Thyroid gland (tissue), 4 donors: ENCODE measurements around the gene MON2. TPM values are rescaled to one million over a fixed set of nuclear protein-coding genes. Genes with fewer than 3 reads are reported as not detected.

Experiments used
- DNase-seq, 2 donors: peaks; one replicate each; pipeline ENCODE4 v3.0.0-alpha.2; 2019
- H3K27ac ChIP-seq, 3 donors: fragments of 200-600 bp; sonication (generic); 1 replicate in 2 of 3; 2 replicates in 1 of 3; pipeline ENCODE4 v1.5.1; 2016 to 2019; ENCODE audit warnings: mild to moderate bottlenecking in 1 of 3, moderate library complexity in 1 of 3
- H3K27me3 ChIP-seq: fragments of 200-600 bp; sonication (generic); one replicate; pipeline ENCODE4 v1.5.1; 2019
- H3K36me3 ChIP-seq, 2 donors: fragments of 200-600 bp; sonication (generic); one replicate each; pipeline ENCODE4 v1.5.1; 2016 to 2019
- H3K4me1 ChIP-seq, 2 donors: fragments of 200-600 bp; sonication (generic); one replicate each; pipeline ENCODE4 v1.5.1; 2017 to 2019
- H3K4me3 ChIP-seq, 3 donors: fragments of 200-600 bp; sonication (generic); replicated peaks in 1 of 3; 1 replicate in 2 of 3; 2 replicates in 1 of 3; pipeline ENCODE4 v1.5.1; 2016; ENCODE audit warnings: mild to moderate bottlenecking in 1 of 3
- H3K9me3 ChIP-seq: fragments of 200-600 bp; sonication (generic); one replicate; pipeline ENCODE4 v1.5.1; 2017
- CTCF ChIP-seq, 6 experiments: fragments of 200-600 bp in 3 of 6; fragments of 450-650 bp in 3 of 6; sonication (generic) in 3 of 6; IDR thresholded peaks; one replicate each; pipeline ENCODE4 v1.5.1; 2016 to 2019; ENCODE audit warnings: antibody characterized with exemption in 6 of 6, mild to moderate bottlenecking in 2 of 6, inconsistent platforms in 1 of 6, moderate library complexity in 1 of 6
- POLR2A ChIP-seq, 2 donors: fragments of 450-650 bp; IDR thresholded peaks; one replicate each; pipeline ENCODE4 v1.6.1; 2017; ENCODE audit warnings: antibody characterized with exemption in 2 of 2, mild to moderate bottlenecking in 2 of 2, moderate library complexity in 1 of 2
- whole genome bisulfite sequencing, 2 donors: methylation state at CpG; one replicate each; pipeline ENCODE4 v1.1.5; 2017; 5-methylcytosine and 5-hydroxymethylcytosine counted together
- intact Hi-C: fragments of 100-400 bp; cut with DNase I; formaldehyde crosslinking; loops from one replicate; pipeline ENCODE4 v1.15.1; 2023
- total RNA-seq, 4 donors: library from RNA; depleted of rRNA; stranded (reverse); fragments of >200 nt; gene quantifications; one replicate each; pipeline ENCODE4 v1.2.3, GENCODE V29; 2016

The MON2 gene
- total RNA-seq, 4 donors from 2014 or later: 109 to 189 (median 126) TPM

- no peak for DNase-seq
- no peak for TF ChIP-seq POLR2A (IDR thresholded peaks at IDR 0.05)
- TF ChIP-seq CTCF (IDR thresholded peaks at IDR 0.05): no peak
- Histone ChIP-seq H3K4me1 (peaks cover 18 to 29% of the 10 kb centered on the region in 2 donors), H3K36me3 (no peaks in the 10 kb centered on the region), H3K27ac (no peak overlapping the region), H3K9me3 (no peaks in the 10 kb centered on the region), H3K4me3 (no peak overlapping the region), H3K27me3 (no peaks in the 10 kb centered on the region)
- 70 to 71% methylated on average over 3 of the region's 3 CpGs for WGBS, 2 donors
- intact Hi-C loops: no loop called here
Measured at GRCh38 chr12:62472472-62472871, 5.8 kb downstream of the MON2 start.

GRCh38 chr12:62481843-62482540 lies 15.4 kb downstream of the MON2 start:
- no peaks in the 10 kb centered on the region for H3K27me3 ChIP-seq
- H3K4me1 ChIP-seq: peaks cover 0 to 3% of the 10 kb centered on the region in 2 donors
- 30 to 35% methylated on average over 4 of the region's 4 CpGs for WGBS, 2 donors
- H3K4me3 ChIP-seq: no peak overlapping the region
- peak; percentile 79 to 88 for DNase-seq
- no peaks in the 10 kb centered on the region for H3K9me3 ChIP-seq
- peak overlapping the region; percentile 39 to 68 (median 66) for H3K27ac ChIP-seq
- no peaks in the 10 kb centered on the region for H3K36me3 ChIP-seq
- intact Hi-C loops: no loop called here
- peak in 1 of 6 experiments; percentile 17 for TF ChIP-seq CTCF (IDR thresholded peaks at IDR 0.05)
- peak in 1 of 2 donors; percentile 28 for TF ChIP-seq POLR2A (IDR thresholded peaks at IDR 0.05)

- Histone ChIP-seq H3K36me3 (no peaks in the 10 kb centered on the region), H3K27ac (peak overlapping the region; percentile 36 to 68 (median 66)), H3K4me1 (peaks cover 0 to 3% of the 10 kb centered on the region in 2 donors), H3K27me3 (no peaks in the 10 kb centered on the region), H3K9me3 (no peaks in the 10 kb centered on the region), H3K4me3 (no peak overlapping the region)
- intact Hi-C loops: no loop called here
- 81 to 99% methylated on average over 3 of the region's 3 CpGs for WGBS, 2 donors
- DNase-seq: no peak
- TF ChIP-seq CTCF (IDR thresholded peaks at IDR 0.05) (no peak), POLR2A (IDR thresholded peaks at IDR 0.05) (no peak)
Measured at GRCh38 chr12:62482769-62483168, 16.1 kb downstream of the MON2 start.

GRCh38 chr12:62484233-62484632 lies 17.6 kb downstream of the MON2 start:
- no peak for DNase-seq
- no peaks in the 10 kb centered on the region for H3K9me3 ChIP-seq
- H3K36me3 ChIP-seq: no peaks in the 10 kb centered on the region
- 88 to 90% methylated on average over 2 of the region's 2 CpGs for WGBS, 2 donors
- peak overlapping the region in 2 of 3 donors; percentile 1 to 66 for H3K27ac ChIP-seq
- H3K4me1 ChIP-seq: peaks cover 0 to 3% of the 10 kb centered on the region in 2 donors
- no peaks in the 10 kb centered on the region for H3K27me3 ChIP-seq
- intact Hi-C loops: no loop called here
- TF ChIP-seq CTCF (IDR thresholded peaks at IDR 0.05): no peak
- no peak for TF ChIP-seq POLR2A (IDR thresholded peaks at IDR 0.05)
- no peak overlapping the region for H3K4me3 ChIP-seq

- DNase-seq: no peak
- H3K4me3 ChIP-seq: no peak overlapping the region
- H3K36me3 ChIP-seq: peaks cover 0 to 4% of the 10 kb centered on the region in 2 donors
- intact Hi-C loops: no loop called here
- 90 to 94% methylated on average over 3 of the region's 3 CpGs for WGBS, 2 donors
- no peaks in the 10 kb centered on the region for H3K27me3 ChIP-seq
- H3K9me3 ChIP-seq: no peaks in the 10 kb centered on the region
- TF ChIP-seq CTCF (IDR thresholded peaks at IDR 0.05) (no peak), POLR2A (IDR thresholded peaks at IDR 0.05) (no peak)
- H3K4me1 ChIP-seq: no peaks in the 10 kb centered on the region
- no peak overlapping the region for H3K27ac ChIP-seq
Measured at GRCh38 chr12:62505786-62506185, 39.2 kb downstream of the MON2 start.
